ENCODE results near the gene HELQ. TPM values are rescaled to one million over a fixed set of nuclear protein-coding genes. Genes with fewer than 3 reads are reported as not detected.
A peak's percentile ranks its signal among the peaks of the same experiment; 100 is the strongest.

Gene HELQ
- total RNA-seq, 1 donor from 2014 or later = 7.4 TPM

- DNase-seq (ENCODE audit: low read depth) (no peak), FAIRE-seq (no peak)
- Histone ChIP-seq H3K4me3 (ENCODE audit: low read depth, low read length) (no peak overlapping the region), H3K27me3 (ENCODE audit: control insufficient read depth, insufficient read depth, low read length) (no peaks in the 10 kb centered on the region), H3K36me3 (ENCODE audit: control insufficient read depth, insufficient read depth, low read length) (no peaks in the 10 kb centered on the region)
- no peak for TF ChIP-seq CTCF (IDR thresholded peaks at IDR 0.05; ENCODE audit: insufficient read depth, low read length, severe bottlenecking)
Measured at GRCh38 chr4:83382850-83383249, 72.8 kb downstream of the HELQ start.

- DNase-seq (ENCODE audit: low read depth) = peak; percentile 56
- Histone ChIP-seq H3K27me3 (ENCODE audit: control insufficient read depth, insufficient read depth, low read length) (no peaks in the 10 kb centered on the region), H3K36me3 (ENCODE audit: control insufficient read depth, insufficient read depth, low read length) (no peaks in the 10 kb centered on the region), H3K4me3 (ENCODE audit: low read depth, low read length) (no peak overlapping the region)
- no peak for TF ChIP-seq CTCF (IDR thresholded peaks at IDR 0.05; ENCODE audit: insufficient read depth, low read length, severe bottlenecking)
- no peak for FAIRE-seq
Measured at GRCh38 chr4:83381173-83381572, 74.5 kb downstream of the HELQ start.

GRCh38 chr4:83378419-83378818 is 77.2 kb downstream of the HELQ start:
- H3K4me3 ChIP-seq (ENCODE audit: low read depth, low read length) = no peak overlapping the region
- no peaks in the 10 kb centered on the region for H3K27me3 ChIP-seq (ENCODE audit: control insufficient read depth, insufficient read depth, low read length)
- DNase-seq (ENCODE audit: low read depth) = no peak
- FAIRE-seq = no peak
- no peak for TF ChIP-seq CTCF (IDR thresholded peaks at IDR 0.05; ENCODE audit: insufficient read depth, low read length, severe bottlenecking)
- no peaks in the 10 kb centered on the region for H3K36me3 ChIP-seq (ENCODE audit: control insufficient read depth, insufficient read depth, low read length)

GRCh38 chr4:83372931-83373330 is 82.7 kb downstream of the HELQ start:
- no peak for FAIRE-seq
- Histone ChIP-seq H3K4me3 (ENCODE audit: low read depth, low read length) (no peak overlapping the region), H3K36me3 (ENCODE audit: control insufficient read depth, insufficient read depth, low read length) (no peaks in the 10 kb centered on the region), H3K27me3 (ENCODE audit: control insufficient read depth, insufficient read depth, low read length) (no peaks in the 10 kb centered on the region)
- TF ChIP-seq CTCF (IDR thresholded peaks at IDR 0.05; ENCODE audit: insufficient read depth, low read length, severe bottlenecking) = no peak
- no peak for DNase-seq (ENCODE audit: low read depth)

- no peak for FAIRE-seq
- no peak for DNase-seq (ENCODE audit: low read depth)
- Histone ChIP-seq H3K27me3 (ENCODE audit: control insufficient read depth, insufficient read depth, low read length) (no peaks in the 10 kb centered on the region), H3K4me3 (ENCODE audit: low read depth, low read length) (no peak overlapping the region), H3K36me3 (ENCODE audit: control insufficient read depth, insufficient read depth, low read length) (no peaks in the 10 kb centered on the region)
- TF ChIP-seq CTCF (IDR thresholded peaks at IDR 0.05; ENCODE audit: insufficient read depth, low read length, severe bottlenecking) = no peak
Measured at GRCh38 chr4:83371936-83372335, 83.7 kb downstream of the HELQ start.

GRCh38 chr4:83371235-83371634 is 84.4 kb downstream of the HELQ start:
- FAIRE-seq = no peak
- no peak for DNase-seq (ENCODE audit: low read depth)
- Histone ChIP-seq H3K4me3 (ENCODE audit: low read depth, low read length) (no peak overlapping the region), H3K27me3 (ENCODE audit: control insufficient read depth, insufficient read depth, low read length) (no peaks in the 10 kb centered on the region), H3K36me3 (ENCODE audit: control insufficient read depth, insufficient read depth, low read length) (no peaks in the 10 kb centered on the region)
- no peak for TF ChIP-seq CTCF (IDR thresholded peaks at IDR 0.05; ENCODE audit: insufficient read depth, low read length, severe bottlenecking)

All from bronchial epithelial cell (primary cell).